Measurements from ENCODE around the gene MRGPRX1. TPM values are rescaled to one million over a fixed set of nuclear protein-coding genes. Genes with fewer than 3 reads are reported as not detected.

The MRGPRX1 gene
- total RNA-seq = not detected

GRCh38 chr11:18939314-18939713 lies at the start of gene MRGPRX1:
TSS of gene MRGPRX1 (minus strand) at chr11:18939414. CDS start at chr11:18934784, 4,630 bp downstream.

Other genes starting within 250 kb of the MRGPRX1 start
- gene TMEM86A, start 240.6 kb downstream of the MRGPRX1 start, total RNA-seq = 5.3 TPM
- 4.7 TPM for gene IGSF22, start 213.2 kb downstream of the MRGPRX1 start, total RNA-seq
- 0.99 TPM for gene PTPN5, start 147.6 kb downstream of the MRGPRX1 start, total RNA-seq
- gene MRGPRX2, start 121.3 kb upstream of the MRGPRX1 start, total RNA-seq = not detected
- gene ZDHHC13, start 177.8 kb upstream of the MRGPRX1 start, total RNA-seq = 14.9 TPM

Data from metanephros (tissue), 1 donor.